IMR-90 (cell line): ENCODE data around the gene CYP24A1. TPM values are rescaled to one million over a fixed set of nuclear protein-coding genes. Genes with fewer than 3 reads are reported as not detected.
A peak's percentile ranks its signal among the peaks of the same experiment; 100 is the strongest.

Experiments used
- ATAC-seq: fragments of 200-7000 bp; cut with Tn5 transposase; 2 replicates; pipeline ENCODE4 v1.9.1; 2020; ENCODE audit warnings: low read depth, mild to moderate bottlenecking, moderate library complexity
- BruUV-seq: library from RNA; stranded (reverse); fragments of 400-500 nt; replicated peaks from 2 replicates; lab custom pipeline; 2021; lab: Mats Ljungman, UMichigan
- CTCF ChIA-PET: fragments of 300-600 bp; formaldehyde crosslinking; extraction: SDS; loops from one replicate; lab custom pipeline; 2021; ENCODE audit warnings: antibody characterized with exemption; lab: Yijun Ruan, JAX
- POLR2A ChIA-PET: fragments of 300-600 bp; sonication (Branson Sonifier 250); formaldehyde crosslinking; loops from one replicate; lab custom pipeline; 2022; ENCODE audit warnings: antibody characterized with exemption; ENCODE audit not compliant: unreplicated experiment; lab: Charles Lee
- DNase-seq: peaks from one replicate; pipeline ENCODE4 v3.0.0; 2013
- H2AFZ ChIP-seq: replicated peaks from 2 replicates; pipeline ENCODE3; 2013; ENCODE audit warnings: low read length, mild to moderate bottlenecking; ENCODE audit not compliant: poor library complexity
- H2AK5ac ChIP-seq: 2 replicates; pipeline ENCODE4 v1.6.1; 2013; ENCODE audit warnings: low read depth, low read length, inconsistent platforms
- H2AK9ac ChIP-seq: replicated peaks from 2 replicates; pipeline ENCODE3; 2013; ENCODE audit warnings: mild to moderate bottlenecking, low read depth, low read length, moderate library complexity; ENCODE audit not compliant: poor library complexity
- H2BK120ac ChIP-seq: 2 replicates; pipeline ENCODE4 v1.6.1; 2013; ENCODE audit warnings: low read depth, low read length, inconsistent platforms
- H2BK15ac ChIP-seq: 3 replicates; pipeline ENCODE4 v1.6.1; 2013; ENCODE audit warnings: low read depth, low read length, inconsistent platforms
- H2BK20ac ChIP-seq: 2 replicates; pipeline ENCODE4 v1.6.1; 2013; ENCODE audit warnings: low read depth, mild to moderate bottlenecking, inconsistent platforms, low read length, moderate library complexity
- H2BK5ac ChIP-seq: 2 replicates; pipeline ENCODE4 v1.6.1; 2013; ENCODE audit warnings: mild to moderate bottlenecking, low read depth, low read length, inconsistent platforms; ENCODE audit not compliant: poor library complexity, severe bottlenecking
- H3K14ac ChIP-seq: replicated peaks from 2 replicates; pipeline ENCODE4 v1.6.1; 2013; ENCODE audit warnings: low read depth, low read length, inconsistent platforms
- H3K18ac ChIP-seq: 2 replicates; pipeline ENCODE4 v1.6.1; 2013; ENCODE audit warnings: low read depth, low read length, control low read depth
- H3K23ac ChIP-seq: 2 replicates; pipeline ENCODE4 v1.6.1; 2013; ENCODE audit warnings: low read depth, low read length, inconsistent platforms
- H3K27ac ChIP-seq: 2 replicates; pipeline ENCODE4 v1.5.1; 2013; ENCODE audit warnings: mild to moderate bottlenecking, control low read depth, low read length; ENCODE audit not compliant: insufficient read depth
- H3K27me3 ChIP-seq: 2 replicates; pipeline ENCODE4 v1.6.1; 2013; ENCODE audit warnings: low read length; ENCODE audit not compliant: control insufficient read depth, insufficient read depth
- H3K36me3 ChIP-seq: 2 replicates; pipeline ENCODE4 v1.6.1; 2013; ENCODE audit warnings: low read length, mixed read lengths; ENCODE audit not compliant: control insufficient read depth, insufficient read depth
- H3K4ac ChIP-seq: 2 replicates; pipeline ENCODE4 v1.6.1; 2013; ENCODE audit warnings: low read depth, low read length, inconsistent platforms
- H3K4me1 ChIP-seq: 2 replicates; pipeline ENCODE4 v1.6.1; 2013; ENCODE audit warnings: low read length, mixed read lengths; ENCODE audit not compliant: control insufficient read depth, insufficient read depth
- H3K4me2 ChIP-seq: 2 replicates; pipeline ENCODE4 v1.6.1; 2013; ENCODE audit warnings: low read depth, mild to moderate bottlenecking, control low read depth, low read length, moderate library complexity
- H3K4me3 ChIP-seq: 2 replicates; pipeline ENCODE4 v1.5.1; 2013; ENCODE audit warnings: low read depth, mild to moderate bottlenecking, control low read depth, low read length, moderate library complexity; ENCODE audit not compliant: insufficient read depth
- H3K56ac ChIP-seq: 2 replicates; pipeline ENCODE4 v1.6.1; 2013; ENCODE audit warnings: low read length, inconsistent platforms; ENCODE audit not compliant: insufficient read depth; ENCODE audit errors: extremely low read depth
- H3K79me1 ChIP-seq, 2 experiments: 2 replicates each; pipeline ENCODE4 v1.6.1; 2013; ENCODE audit warnings: low read length in 2 of 2, inconsistent platforms in 1 of 2, low read depth in 1 of 2
- H3K9ac ChIP-seq: 2 replicates; pipeline ENCODE4 v1.6.1; 2013; ENCODE audit warnings: low read depth, low read length, control low read depth
- H3K9me1 ChIP-seq: 2 replicates; pipeline ENCODE4 v1.6.1; 2013; ENCODE audit warnings: low read length, inconsistent platforms; ENCODE audit not compliant: insufficient read depth
- H3K9me3 ChIP-seq: 2 replicates; pipeline ENCODE4 v1.6.1; 2013; ENCODE audit warnings: low read length; ENCODE audit not compliant: control insufficient read depth, insufficient read depth
- H4K20me1 ChIP-seq: 2 replicates; pipeline ENCODE4 v1.6.1; 2013; ENCODE audit warnings: low read length, inconsistent platforms; ENCODE audit not compliant: insufficient read depth
- H4K5ac ChIP-seq: 2 replicates; pipeline ENCODE4 v1.6.1; 2013; ENCODE audit warnings: mild to moderate bottlenecking, low read depth, low read length, control low read depth
- H4K8ac ChIP-seq, 2 experiments: 2 replicates each; pipeline ENCODE4 v1.6.1; 2013; ENCODE audit warnings: low read depth in 2 of 2, low read length in 2 of 2, control low read depth in 1 of 2, inconsistent platforms in 1 of 2
- H4K91ac ChIP-seq: 2 replicates; pipeline ENCODE4 v1.6.1; 2013; ENCODE audit warnings: low read depth, low read length, inconsistent platforms; ENCODE audit not compliant: insufficient read depth
- BHLHE40 ChIP-seq: fragments of 150-350 bp; IDR thresholded peaks from 2 replicates; pipeline ENCODE4 v1.6.1; 2016; ENCODE audit warnings: mild to moderate bottlenecking, low read depth, low read length
- CEBPB ChIP-seq: IDR thresholded peaks from 2 replicates; pipeline ENCODE4 v1.6.1; 2012; ENCODE audit warnings: low read depth, low read length, improper control_type of control experiment
- CHD1 ChIP-seq: IDR thresholded peaks from 2 replicates; pipeline ENCODE4 v1.6.1; 2012; ENCODE audit warnings: low read depth, low read length, improper control_type of control experiment
- CTCF ChIP-seq: conservative IDR thresholded peaks from 2 replicates; pipeline ENCODE4 v1.5.1; 2012; ENCODE audit warnings: mild to moderate bottlenecking, low read depth, low read length, improper control_type of control experiment
- FOS ChIP-seq: fragments of 150-350 bp; IDR thresholded peaks from 2 replicates; pipeline ENCODE4 v1.6.1; 2016; ENCODE audit warnings: low read depth, low read length
- MAFK ChIP-seq: IDR thresholded peaks from 2 replicates; pipeline ENCODE4 v1.6.1; 2012; ENCODE audit warnings: low read depth, low read length, improper control_type of control experiment
- MAZ ChIP-seq: IDR thresholded peaks from 2 replicates; pipeline ENCODE4 v1.6.1; 2012; ENCODE audit warnings: low read depth, mild to moderate bottlenecking, low read length, improper control_type of control experiment, moderate library complexity, borderline replicate concordance
- MXI1 ChIP-seq: IDR thresholded peaks from 2 replicates; pipeline ENCODE4 v1.6.1; 2012; ENCODE audit warnings: low read depth, mild to moderate bottlenecking, low read length, moderate library complexity, borderline replicate concordance
- POLR2A ChIP-seq: IDR thresholded peaks from 2 replicates; pipeline ENCODE4 v1.6.1; 2012; ENCODE audit warnings: mild to moderate bottlenecking, low read depth, low read length
- RCOR1 ChIP-seq: IDR thresholded peaks from 2 replicates; pipeline ENCODE4 v1.6.1; 2012; ENCODE audit warnings: mild to moderate bottlenecking, low read length, improper control_type of control experiment; ENCODE audit not compliant: insufficient replicate concordance
- RFX5 ChIP-seq: IDR thresholded peaks from 2 replicates; pipeline ENCODE4 v1.8.0; 2012; ENCODE audit warnings: low read depth, mild to moderate bottlenecking, low read length, moderate library complexity
- USF2 ChIP-seq: fragments of 150-350 bp; IDR thresholded peaks from 2 replicates; pipeline ENCODE4 v1.6.1; 2017; ENCODE audit warnings: mild to moderate bottlenecking, antibody characterized with exemption, low read length, low read depth
- WGBS, 2 experiments: methylation state at CpG; one replicate each; pipeline versions ENCODE4 v1.1.5 to v1.1.7; 2013; ENCODE audit warnings: missing lambda C conversion rate in 2 of 2; ENCODE audit not compliant: insufficient read length in 1 of 2; ENCODE audit errors: extremely low coverage in 2 of 2; 5-methylcytosine and 5-hydroxymethylcytosine counted together
- dilution Hi-C: fragments of 300-500 bp; cut with HindIII; formaldehyde crosslinking; loops from one replicate; pipeline ENCODE4 v1.14.3; 2018; ENCODE audit warnings: low sequenced_read_pairs; ENCODE audit not compliant: unreplicated experiment
- in situ Hi-C: fragments of 300-500 bp; cut with MboI; formaldehyde crosslinking; loops from 3 replicates; pipeline ENCODE4 v1.14.3; 2019; ENCODE audit warnings: low sequenced_read_pairs, inconsistent platforms, mixed read lengths
- intact Hi-C: fragments of 100-400 bp; cut with micrococcal nuclease; formaldehyde crosslinking; loops from 2 replicates; pipeline ENCODE4 v1.10.0; 2022
- polyA plus RNA-seq, 3 experiments: library from polyadenylated mRNA; depleted of rRNA; stranded (reverse); fragments of >200 nt; gene quantifications; 2 replicates each; pipeline ENCODE4 v1.2.3, GENCODE V29; 2012; ENCODE audit warnings: low replicate concordance in 1 of 3
- total RNA-seq: library from RNA; depleted of rRNA; stranded (reverse); fragments of >200 nt; gene quantifications from 2 replicates; pipeline ENCODE4 v1.2.3, GENCODE V29; 2012

Gene CYP24A1
- total and polyA plus RNA-seq, 2 of the 4 experiments (the other 2 are of a cell fraction) = not detected

- Histone ChIP-seq H3K9me3 (peaks cover 3% of the 10 kb centered on the region), H3K56ac (no peak overlapping the region), H3K27ac (no peak overlapping the region), H3K79me1 (no peaks in the 10 kb centered on the region), H3K4me1 (peaks cover 10% of the 10 kb centered on the region), H2BK15ac (no peak overlapping the region; the same call in 1 of the 3 replicates), H2AFZ (no peak overlapping the region), H3K4ac (0 out of 2 replicates have a peak overlapping the region, but pooled peaks have one; percentile 5), H4K5ac (no peak overlapping the region), H2BK20ac (peak overlapping the region; percentile 34; the same call in 1 of the 2 replicates), H2BK120ac (peak overlapping the region; percentile 11; the same call in 1 of the 2 replicates), H4K8ac (no peak overlapping the region), H4K20me1 (no peaks in the 10 kb centered on the region; the same call in 1 of the 2 replicates), H3K9ac (no peak overlapping the region), H3K4me2 (no peak overlapping the region), H3K4me3 (no peak overlapping the region), H3K14ac (0 out of 2 replicates have a peak overlapping the region, but pooled peaks have one; percentile 16), H2AK5ac (no peak overlapping the region), H2AK9ac (no peak overlapping the region), H4K91ac (no peak overlapping the region), H3K9me1 (peaks cover 10% of the 10 kb centered on the region), H2BK5ac (no peak overlapping the region), H3K36me3 (no peaks in the 10 kb centered on the region), H3K23ac (no peak overlapping the region), H3K27me3 (no peaks in the 10 kb centered on the region), H3K18ac (no peak overlapping the region)
- BruUV-seq = no TSS peak
- WGBS, 2 experiments = 91% methylated on average over 4 of the region's 5 CpGs; no CpG with 5 or more reads in 1 of the 2 experiments
- dilution Hi-C loops = no loop called here
- ChIA-PET POLR2A (no interaction called here), CTCF (no interaction called here)
- ATAC-seq = no peak
- intact Hi-C loops = loop anchor here (10.0 kb wide), 1 partner anchor 208 kb away; no protein-coding TSS in a partner anchor
- no peak for DNase-seq
- TF ChIP-seq BHLHE40 (no peak), POLR2A (no peak), FOS (no peak), RFX5 (no peak), MXI1 (no peak), USF2 (no peak), CHD1 (no peak), CTCF (no peak), MAZ (no peak), MAFK (no peak), RCOR1 (no peak), CEBPB (no peak)
- in situ Hi-C loops = no loop called here
Measured at GRCh38 chr20:54137115-54137514, 36.7 kb downstream of the CYP24A1 start.
